HL-60 (cell line): ENCODE measurements around the gene ANKRD11.

ENCODE experiments used
- DNase-seq, 2 experiments: peaks; one replicate each; pipeline ENCODE4 v3.0.0-alpha.2; 2010 to 2020; ENCODE audit warnings: low read depth in 1 of 2, low spot score in 1 of 2
- H3K27ac ChIP-seq: fragments of 250-450 bp; sonication (Bioruptor Pico); replicated peaks from 2 replicates; pipeline ENCODE4 v1.5.1; 2020; ENCODE audit warnings: mild to moderate bottlenecking, moderate library complexity
- H3K27me3 ChIP-seq: fragments of 250-450 bp; sonication (Bioruptor Pico); 2 replicates; pipeline ENCODE4 v1.5.1; 2021; ENCODE audit warnings: mild to moderate bottlenecking, moderate library complexity; ENCODE audit not compliant: insufficient read depth, poor library complexity, severe bottlenecking
- H3K4me3 ChIP-seq: replicated peaks from 2 replicates; pipeline ENCODE4 v1.5.1; 2011; ENCODE audit warnings: mild to moderate bottlenecking, control low read depth, low read length; ENCODE audit not compliant: insufficient read depth
- CTCF ChIP-seq: IDR thresholded peaks from one replicate; pipeline ENCODE4 v1.5.1; 2011; ENCODE audit warnings: low read length, control low read depth, inconsistent platforms; ENCODE audit not compliant: insufficient read depth
- GABPA ChIP-seq: IDR thresholded peaks from 2 replicates; pipeline ENCODE4 v1.6.1; 2012; ENCODE audit warnings: low read depth
- POLR2AphosphoS5 ChIP-seq: IDR thresholded peaks from 2 replicates; pipeline ENCODE4 v1.6.1; 2012; ENCODE audit warnings: low read depth
- REST ChIP-seq: IDR thresholded peaks from 2 replicates; pipeline ENCODE4 v1.6.1; 2012; ENCODE audit warnings: low read depth; ENCODE audit not compliant: insufficient replicate concordance
- SPI1 ChIP-seq: IDR thresholded peaks from 2 replicates; pipeline ENCODE4 v1.6.1; 2012; ENCODE audit warnings: low read depth, mild to moderate bottlenecking, borderline replicate concordance

Gene ANKRD11

GRCh38 chr16:89349947-89350633, 140.3 kb downstream of the ANKRD11 start:
- Histone ChIP-seq H3K4me3 (no peak overlapping the region), H3K27ac (no peak overlapping the region), H3K27me3 (no peaks in the 10 kb centered on the region)
- no peak for DNase-seq
- TF ChIP-seq POLR2AphosphoS5: no peak
- TF ChIP-seq SPI1: no peak
- TF ChIP-seq GABPA: no peak
- no peak for TF ChIP-seq REST
- TF ChIP-seq CTCF: no peak

- no peak overlapping the region for H3K27ac ChIP-seq
- TF ChIP-seq CTCF (no peak), GABPA (no peak), POLR2AphosphoS5 (no peak), SPI1 (no peak), REST (no peak)
- H3K4me3 ChIP-seq: no peak overlapping the region
- no peaks in the 10 kb centered on the region for H3K27me3 ChIP-seq
- no peak for DNase-seq
Measured at GRCh38 chr16:89347807-89348206, 142.6 kb downstream of the ANKRD11 start.

- Histone ChIP-seq H3K4me3 (no peak overlapping the region), H3K27ac (no peak overlapping the region), H3K27me3 (no peaks in the 10 kb centered on the region)
- DNase-seq: no peak
- no peak for TF ChIP-seq POLR2AphosphoS5
- no peak for TF ChIP-seq REST
- TF ChIP-seq SPI1: no peak
- no peak for TF ChIP-seq CTCF
- TF ChIP-seq GABPA: no peak
Measured at GRCh38 chr16:89346869-89347268, 143.5 kb downstream of the ANKRD11 start.
